GM21737 (cell line): Measurements from ENCODE around the gene CYP21A2.
"Not testable (repeated sequence)": the region's sequence is repeated elsewhere in the genome, so short reads cannot be mapped to it uniquely, and the experiment has no call there.

Source experiments
- ATAC-seq: cut with Tn5 transposase; IDR thresholded peaks from one replicate; pipeline ENCODE4 v1.9.1; 2021; ENCODE audit warnings: mild to moderate bottlenecking, moderate library complexity; ENCODE audit not compliant: unreplicated experiment

Gene CYP21A2

GRCh38 chr6:32037598-32038524, at the start of gene CYP21A2:
Gene CYP21A2 (plus strand): TSS chr6:32038415. CDS start chr6:32038423, 8 bp downstream.
- not testable (repeated sequence) for ATAC-seq

GRCh38 chr6:31989363-31989762, 48.9 kb upstream of the CYP21A2 start:
- not testable (repeated sequence) for ATAC-seq

GRCh38 chr6:31994421-31994820, 43.8 kb upstream of the CYP21A2 start:
- not testable (repeated sequence) for ATAC-seq

- ATAC-seq = not testable (repeated sequence)
These were observed 41.8 kb upstream of the CYP21A2 start for GRCh38 chr6:31996385-31996784.

GRCh38 chr6:32002546-32003268, 35.5 kb upstream of the CYP21A2 start:
- not testable (repeated sequence) for ATAC-seq

GRCh38 chr6:32003301-32003700, 34.9 kb upstream of the CYP21A2 start:
- ATAC-seq = not testable (repeated sequence)

- ATAC-seq = not testable (repeated sequence)
These were observed 33.8 kb upstream of the CYP21A2 start for GRCh38 chr6:32004393-32004792.

GRCh38 chr6:32004864-32005537, 33.2 kb upstream of the CYP21A2 start:
- not testable (repeated sequence) for ATAC-seq

- ATAC-seq = not testable (repeated sequence)
These were observed 32.7 kb upstream of the CYP21A2 start for GRCh38 chr6:32005538-32005880.

GRCh38 chr6:32005991-32006529, 32.2 kb upstream of the CYP21A2 start:
- ATAC-seq = not testable (repeated sequence)

GRCh38 chr6:32007086-32007485, 31.1 kb upstream of the CYP21A2 start:
- ATAC-seq = not testable (repeated sequence)

GRCh38 chr6:32008037-32008436, 30.2 kb upstream of the CYP21A2 start:
- not testable (repeated sequence) for ATAC-seq

- not testable (repeated sequence) for ATAC-seq
These were observed 29.6 kb upstream of the CYP21A2 start for GRCh38 chr6:32008616-32009015.

- not testable (repeated sequence) for ATAC-seq
These were observed 28.7 kb upstream of the CYP21A2 start for GRCh38 chr6:32009537-32009936.

GRCh38 chr6:32010856-32011530, 27.2 kb upstream of the CYP21A2 start:
- ATAC-seq = not testable (repeated sequence)

GRCh38 chr6:32012941-32013617, 25.1 kb upstream of the CYP21A2 start:
- ATAC-seq = not testable (repeated sequence)

- ATAC-seq = not testable (repeated sequence)
These were observed 24.5 kb upstream of the CYP21A2 start for GRCh38 chr6:32013738-32014137.

- not testable (repeated sequence) for ATAC-seq
These were observed 23.7 kb upstream of the CYP21A2 start, which contains the start of gene C4B for GRCh38 chr6:32014547-32014946. Gene C4B (plus strand): TSS chr6:32014795. CDS start chr6:32014846, 51 bp downstream.

GRCh38 chr6:32022100-32022499, 16.1 kb upstream of the CYP21A2 start:
- ATAC-seq = not testable (repeated sequence)
